Hepatocyte (in vitro differentiated cells): ENCODE results near the gene JAG1. TPM values are rescaled to one million over a fixed set of nuclear protein-coding genes. Genes with fewer than 3 reads are reported as not detected.

Experiments
- DNase-seq: peaks from one replicate; pipeline ENCODE4 v3.0.0-alpha.2; 2016; ENCODE audit warnings: low spot score
- H2AFZ ChIP-seq: fragments of 200-600 bp; sonication (generic); 2 replicates; pipeline ENCODE4 v1.6.0; 2016; ENCODE audit warnings: antibody characterized with exemption, mild to moderate bottlenecking
- H3K27ac ChIP-seq: fragments of 200-600 bp; sonication (generic); 2 replicates; pipeline ENCODE4 v1.5.1; 2016; ENCODE audit warnings: mild to moderate bottlenecking
- H3K27me3 ChIP-seq: fragments of 200-600 bp; sonication (generic); 2 replicates; pipeline ENCODE4 v1.6.1; 2016
- H3K36me3 ChIP-seq: fragments of 200-600 bp; sonication (generic); replicated peaks from 2 replicates; pipeline ENCODE4 v1.5.1; 2016; ENCODE audit warnings: low read depth; ENCODE audit not compliant: insufficient read depth
- H3K4me1 ChIP-seq: fragments of 200-600 bp; sonication (generic); 2 replicates; pipeline ENCODE4 v1.5.1; 2016; ENCODE audit warnings: mild to moderate bottlenecking, moderate library complexity; ENCODE audit not compliant: insufficient read depth
- H3K4me2 ChIP-seq: fragments of 200-600 bp; sonication (generic); 2 replicates; pipeline ENCODE4 v1.6.0; 2016
- H3K4me3 ChIP-seq: fragments of 200-600 bp; sonication (generic); 2 replicates; pipeline ENCODE4 v1.5.1; 2016; ENCODE audit warnings: mild to moderate bottlenecking
- H3K79me2 ChIP-seq: fragments of 200-600 bp; sonication (generic); 2 replicates; pipeline ENCODE4 v1.6.0; 2017; ENCODE audit warnings: mild to moderate bottlenecking
- H3K9me2 ChIP-seq: fragments of 200-600 bp; sonication (generic); replicated peaks from 2 replicates; pipeline ENCODE4 v1.6.0; 2017; ENCODE audit warnings: mild to moderate bottlenecking; ENCODE audit not compliant: insufficient read depth
- H3K9me3 ChIP-seq: fragments of 200-600 bp; sonication (generic); 2 replicates; pipeline ENCODE4 v1.5.1; 2016; ENCODE audit warnings: low read depth, mild to moderate bottlenecking
- H4K20me1 ChIP-seq: fragments of 200-600 bp; sonication (generic); 2 replicates; pipeline ENCODE4 v1.6.0; 2016; ENCODE audit warnings: mild to moderate bottlenecking; ENCODE audit not compliant: insufficient read depth, poor library complexity, severe bottlenecking
- CTCF ChIP-seq: fragments of 200-600 bp; sonication (generic); IDR thresholded peaks from 2 replicates; pipeline ENCODE4 v1.5.1; 2016; ENCODE audit warnings: antibody characterized with exemption, mild to moderate bottlenecking; ENCODE audit not compliant: poor library complexity
- EZH2 ChIP-seq: fragments of 200-600 bp; sonication (generic); IDR thresholded peaks from 2 replicates; pipeline ENCODE4 v1.6.1; 2016; ENCODE audit warnings: antibody characterized with exemption, mild to moderate bottlenecking, borderline replicate concordance
- EZH2phosphoT487 ChIP-seq: fragments of 200-600 bp; sonication (generic); IDR thresholded peaks from one replicate; pipeline ENCODE4 v1.6.1; 2018; ENCODE audit warnings: antibody characterized with exemption, mild to moderate bottlenecking, low read depth, moderate library complexity; ENCODE audit not compliant: unreplicated experiment, severe bottlenecking
- WGBS: methylation state at CpG from one replicate; pipeline ENCODE4 v1.1.6; 2016; ENCODE audit warnings: low lambda C conversion rate; ENCODE audit errors: missing lambda C conversion rate; 5-methylcytosine and 5-hydroxymethylcytosine counted together
- polyA plus RNA-seq: library from polyadenylated mRNA; unstranded; fragments of >200 nt; fragmentation: Nextera tagmentation; extraction: Ambion mirVana; gene quantifications from 2 replicates; pipeline ENCODE4 v1.2.1, GENCODE V29; 2016
- total RNA-seq: library from RNA; depleted of rRNA; stranded (reverse); fragments of >200 nt; gene quantifications from 2 replicates; pipeline ENCODE4 v1.2.3, GENCODE V29; 2014

JAG1 gene
- total and polyA plus RNA-seq, 2 experiments from 2014 or later: 21.0 to 51.5 TPM

- DNase-seq: no peak
- Histone ChIP-seq H3K27ac (peak overlapping the region; percentile 100), H3K9me2 (no peaks in the 10 kb centered on the region), H2AFZ (no peak overlapping the region), H3K4me3 (peak overlapping the region; percentile 51), H3K9me3 (no peaks in the 10 kb centered on the region), H3K79me2 (peaks cover 82% of the 10 kb centered on the region), H3K36me3 (no peaks in the 10 kb centered on the region), H3K4me2 (peak overlapping the region; percentile 95), H3K4me1 (peaks cover 29% of the 10 kb centered on the region), H4K20me1 (peaks cover 27% of the 10 kb centered on the region), H3K27me3 (no peaks in the 10 kb centered on the region)
- no peak for TF ChIP-seq EZH2phosphoT487
- no peak for TF ChIP-seq EZH2
- 57% methylated on average over 6 of the region's 6 CpGs for whole genome bisulfite sequencing
Measured at GRCh38 chr20:10669843-10670446, 3.9 kb downstream of the JAG1 start.

- H3K79me2 ChIP-seq: peaks cover 92% of the 10 kb centered on the region
- no peaks in the 10 kb centered on the region for H3K36me3 ChIP-seq
- H3K4me3 ChIP-seq: no peak overlapping the region
- no peaks in the 10 kb centered on the region for H3K9me2 ChIP-seq
- peak overlapping the region; percentile 95 for H3K4me2 ChIP-seq
- no peak overlapping the region for H3K27ac ChIP-seq
- 87% methylated on average over 7 of the region's 7 CpGs for WGBS
- no peaks in the 10 kb centered on the region for H3K9me3 ChIP-seq
- no peaks in the 10 kb centered on the region for H3K27me3 ChIP-seq
- DNase-seq: no peak
- peaks cover 33% of the 10 kb centered on the region for H4K20me1 ChIP-seq
- TF ChIP-seq EZH2: no peak
- TF ChIP-seq CTCF: no peak
- TF ChIP-seq EZH2phosphoT487: no peak
- H2AFZ ChIP-seq: no peak overlapping the region
- H3K4me1 ChIP-seq: peaks cover 40% of the 10 kb centered on the region
Measured at GRCh38 chr20:10668677-10669368, 5.0 kb downstream of the JAG1 start.

- 91% methylated on average over 6 of the region's 6 CpGs for WGBS
- H3K79me2 ChIP-seq: peaks cover 96% of the 10 kb centered on the region
- H3K27ac ChIP-seq: no peak overlapping the region
- no peak overlapping the region for H3K4me2 ChIP-seq
- no peaks in the 10 kb centered on the region for H3K36me3 ChIP-seq
- no peak overlapping the region for H3K4me3 ChIP-seq
- TF ChIP-seq EZH2phosphoT487 (no peak), CTCF (no peak), EZH2 (no peak)
- no peaks in the 10 kb centered on the region for H3K9me2 ChIP-seq
- no peak for DNase-seq
- no peaks in the 10 kb centered on the region for H3K9me3 ChIP-seq
- peaks cover 50% of the 10 kb centered on the region for H3K4me1 ChIP-seq
- no peaks in the 10 kb centered on the region for H3K27me3 ChIP-seq
- H4K20me1 ChIP-seq: peaks cover 33% of the 10 kb centered on the region
- H2AFZ ChIP-seq: no peak overlapping the region
Measured at GRCh38 chr20:10667560-10668167, 6.1 kb downstream of the JAG1 start.

GRCh38 chr20:10667077-10667401 is 6.8 kb downstream of the JAG1 start:
- 96% methylated on average over 21 of the region's 21 CpGs for WGBS
- no peak overlapping the region for H3K4me3 ChIP-seq
- no peak overlapping the region for H3K27ac ChIP-seq
- no peaks in the 10 kb centered on the region for H3K9me2 ChIP-seq
- TF ChIP-seq EZH2: no peak
- no peak for DNase-seq
- peaks cover 96% of the 10 kb centered on the region for H3K79me2 ChIP-seq
- H3K27me3 ChIP-seq: no peaks in the 10 kb centered on the region
- H3K4me1 ChIP-seq: peaks cover 51% of the 10 kb centered on the region
- peak overlapping the region; percentile 57 for H3K4me2 ChIP-seq
- H3K36me3 ChIP-seq: no peaks in the 10 kb centered on the region
- no peak overlapping the region for H2AFZ ChIP-seq
- H4K20me1 ChIP-seq: peaks cover 33% of the 10 kb centered on the region
- H3K9me3 ChIP-seq: no peaks in the 10 kb centered on the region
